ENCODE measurements around the gene TRIM28. TPM values are rescaled to one million over a fixed set of nuclear protein-coding genes. Genes with fewer than 3 reads are reported as not detected.
A peak's percentile ranks its signal among the peaks of the same experiment; 100 is the strongest.

The TRIM28 gene
- total and polyA plus RNA-seq, 9 of the 15 experiments (the other 6 are each of a cell fraction or from before 2014, with no cell fraction given): 12.1 to 797 (median 490) TPM

GRCh38 chr19:58572818-58573657 lies 29.2 kb downstream of the TRIM28 start, which contains the start of gene MZF1 (continued):
- TF ChIP-seq ZNF740 (CRISPR knock-in tag; IDR thresholded peaks at IDR 0.05) (peak; percentile 89), ZNF740 (tag; IDR thresholded peaks at IDR 0.05) (no peak; a peak in 1 of 4 replicates), TBP (optimal IDR thresholded peaks at IDR 0.05; ENCODE audit: low read depth, low read length) (peak; percentile 74), KHSRP (IDR thresholded peaks at IDR 0.05) (peak; percentile 82), HIVEP1 (CRISPR knock-in tag; IDR thresholded peaks at IDR 0.05) (no peak), ZNF184 (CRISPR knock-in tag; IDR thresholded peaks at IDR 0.05) (no peak), ZNF253 (CRISPR knock-in tag; conservative IDR thresholded peaks at IDR 0.05) (no peak), ARID1B (IDR thresholded peaks at IDR 0.05) (peak; percentile 17), YBX1 (IDR thresholded peaks at IDR 0.05) (no peak), POLR3A (IDR thresholded peaks at IDR 0.05; ENCODE audit: borderline replicate concordance, extremely low read depth, insufficient read depth, insufficient read length) (no peak), EP400 (IDR thresholded peaks at IDR 0.05) (peak; percentile 98), CUX1 (CRISPR knock-in tag; IDR thresholded peaks at IDR 0.05) (no peak), NCOA2 (IDR thresholded peaks at IDR 0.05; ENCODE audit: partially characterized antibody in 2 of 2) (no peak), ZNF584 (CRISPR knock-in tag; IDR thresholded peaks at IDR 0.05; ENCODE audit: low read depth) (no peak), U2AF1 (optimal IDR thresholded peaks at IDR 0.05; ENCODE audit: low read depth, low read length) (no peak), NFE2L1 (tag; IDR thresholded peaks at IDR 0.05; ENCODE audit: borderline replicate concordance, low read depth) (no peak), SP1 (CRISPR knock-in tag; IDR thresholded peaks at IDR 0.05) (peak; percentile 91), MYBL2 (IDR thresholded peaks at IDR 0.05; ENCODE audit: low read depth) (no peak), MYBL2 (CRISPR knock-in tag; IDR thresholded peaks at IDR 0.05; ENCODE audit: borderline replicate concordance) (no peak), ZFP30 (CRISPR knock-in tag; IDR thresholded peaks at IDR 0.05; ENCODE audit: borderline replicate concordance) (no peak), ZNF217 (CRISPR knock-in tag; IDR thresholded peaks at IDR 0.05) (no peak), MITF (IDR thresholded peaks at IDR 0.05) (no peak)

All from K562 (cell line).